Measurements from ENCODE around the gene MAST4.

Gene MAST4

GRCh38 chr5:66945389-66946349 lies 349.5 kb downstream of the MAST4 start:
- TF ChIP-seq SPI1 (IDR thresholded peaks at IDR 0.05; ENCODE audit: borderline replicate concordance, low read depth): no peak
- TF ChIP-seq REST (IDR thresholded peaks at IDR 0.05; ENCODE audit: insufficient replicate concordance, low read depth): no peak
- TF ChIP-seq POLR2AphosphoS5 (IDR thresholded peaks at IDR 0.05; ENCODE audit: low read depth): no peak
- TF ChIP-seq CTCF (IDR thresholded peaks at IDR 0.05; ENCODE audit: insufficient read depth, low read length): no peak
- TF ChIP-seq GABPA (IDR thresholded peaks at IDR 0.05; ENCODE audit: low read depth): no peak
- Histone ChIP-seq H3K27ac (replicated peaks) (no peak overlapping the region), H3K27me3 (ENCODE audit: insufficient read depth, poor library complexity, severe bottlenecking) (no peaks in the 10 kb centered on the region), H3K4me3 (replicated peaks; ENCODE audit: insufficient read depth, low read length) (no peak overlapping the region)
- no peak for DNase-seq (ENCODE audit: low read depth in 1 of 2, low spot score in 1 of 2)

GRCh38 chr5:66947458-66947857 lies 351.3 kb downstream of the MAST4 start:
- no peaks in the 10 kb centered on the region for H3K27me3 ChIP-seq (ENCODE audit: insufficient read depth, poor library complexity, severe bottlenecking)
- no peak overlapping the region for H3K27ac ChIP-seq (replicated peaks)
- no peak for TF ChIP-seq POLR2AphosphoS5 (IDR thresholded peaks at IDR 0.05; ENCODE audit: low read depth)
- no peak for TF ChIP-seq REST (IDR thresholded peaks at IDR 0.05; ENCODE audit: insufficient replicate concordance, low read depth)
- TF ChIP-seq CTCF (IDR thresholded peaks at IDR 0.05; ENCODE audit: insufficient read depth, low read length): no peak
- TF ChIP-seq GABPA (IDR thresholded peaks at IDR 0.05; ENCODE audit: low read depth): no peak
- TF ChIP-seq SPI1 (IDR thresholded peaks at IDR 0.05; ENCODE audit: borderline replicate concordance, low read depth): no peak
- no peak overlapping the region for H3K4me3 ChIP-seq (replicated peaks; ENCODE audit: insufficient read depth, low read length)
- DNase-seq (ENCODE audit: low read depth in 1 of 2, low spot score in 1 of 2): no peak

GRCh38 chr5:66949066-66949465 lies 352.9 kb downstream of the MAST4 start:
- H3K4me3 ChIP-seq (replicated peaks; ENCODE audit: insufficient read depth, low read length): no peak overlapping the region
- DNase-seq (ENCODE audit: low read depth in 1 of 2, low spot score in 1 of 2): no peak
- H3K27me3 ChIP-seq (ENCODE audit: insufficient read depth, poor library complexity, severe bottlenecking): no peaks in the 10 kb centered on the region
- no peak overlapping the region for H3K27ac ChIP-seq (replicated peaks)
- no peak for TF ChIP-seq CTCF (IDR thresholded peaks at IDR 0.05; ENCODE audit: insufficient read depth, low read length)
- no peak for TF ChIP-seq GABPA (IDR thresholded peaks at IDR 0.05; ENCODE audit: low read depth)
- no peak for TF ChIP-seq SPI1 (IDR thresholded peaks at IDR 0.05; ENCODE audit: borderline replicate concordance, low read depth)
- TF ChIP-seq POLR2AphosphoS5 (IDR thresholded peaks at IDR 0.05; ENCODE audit: low read depth): no peak
- no peak for TF ChIP-seq REST (IDR thresholded peaks at IDR 0.05; ENCODE audit: insufficient replicate concordance, low read depth)
